HepG2 (cell line): Measurements from ENCODE around the gene DPY19L3. TPM values are rescaled to one million over a fixed set of nuclear protein-coding genes. Genes with fewer than 3 reads are reported as not detected.

Experiments
- CBX5 ChIP-seq: sonication (generic); formaldehyde crosslinking; IDR thresholded peaks from 2 replicates; pipeline ENCODE4 v1.4.0; 2020; ENCODE audit warnings: missing genetic modification reagents, borderline replicate concordance
- FOXO1 ChIP-seq: sonication (generic); formaldehyde crosslinking; IDR thresholded peaks from 2 replicates; pipeline ENCODE4 v1.4.0; 2020; ENCODE audit warnings: missing genetic modification reagents
- MED8 ChIP-seq: sonication (generic); formaldehyde crosslinking; IDR thresholded peaks from 2 replicates; pipeline ENCODE4 v1.8.1; 2023; ENCODE audit warnings: mild to moderate bottlenecking, missing genetic modification reagents; ENCODE audit not compliant: insufficient replicate concordance
- MLLT10 ChIP-seq: sonication (generic); formaldehyde crosslinking; IDR thresholded peaks from 2 replicates; pipeline ENCODE4 v1.4.0; 2020; ENCODE audit warnings: missing genetic modification reagents
- NFKB2 ChIP-seq: sonication (generic); formaldehyde crosslinking; IDR thresholded peaks from 2 replicates; pipeline ENCODE4 v1.4.0; 2020; ENCODE audit warnings: missing genetic modification reagents, borderline replicate concordance
- SOX5 ChIP-seq: IDR thresholded peaks from 2 replicates; pipeline ENCODE4 v1.6.1; 2016; ENCODE audit warnings: borderline replicate concordance
- TOE1 ChIP-seq: sonication (generic); formaldehyde crosslinking; IDR thresholded peaks from 2 replicates; pipeline ENCODE4 v1.4.0; 2020; ENCODE audit warnings: mild to moderate bottlenecking, missing genetic modification reagents
- ZNF567 ChIP-seq: sonication (generic); formaldehyde crosslinking; IDR thresholded peaks from 2 replicates; pipeline ENCODE4 v1.8.1; 2023; ENCODE audit warnings: mild to moderate bottlenecking, missing genetic modification reagents, borderline replicate concordance
- polyA plus RNA-seq, 8 experiments: library from polyadenylated mRNA; depleted of rRNA in 3 of 8; stranded (reverse) in 7 of 8; unstranded in 1 of 8; fragments of >200 nt; fragmentation: Illumina TruSeq in 4 of 8; extraction: Trizol in 4 of 8; gene quantifications; 2 replicates each; pipeline versions ENCODE4 v1.2.1 to v1.2.3, GENCODE V29; 2011 to 2016; ENCODE audit warnings: low read depth in 4 of 8, missing spikeins in 1 of 8, mixed read lengths in 1 of 8; ENCODE audit not compliant: insufficient read depth in 1 of 8
- total RNA-seq, 5 experiments: library from RNA; depleted of rRNA; stranded (reverse); fragments of >200 nt; fragmentation: Illumina TruSeq; extraction: Trizol; gene quantifications; 2 replicates each; pipeline ENCODE4 v1.2.3, GENCODE V29; 2016; ENCODE audit warnings: low read depth in 1 of 5
- TF ChIP-seq, protein P1 (sequence below): sonication (generic); formaldehyde crosslinking; conservative IDR thresholded peaks from 2 replicates; pipeline ENCODE4 v1.4.0; 2020; ENCODE audit warnings: missing genetic modification reagents
- TF ChIP-seq, protein P2 (sequence below), 2 experiments: fragments of 450-650 bp in 1 of 2; sonication (generic) in 1 of 2; formaldehyde crosslinking in 1 of 2; IDR thresholded peaks; 2 replicates each; pipeline versions ENCODE4 v1.6.1 to v1.8.0; 2016 to 2022; ENCODE audit warnings: antibody characterized with exemption in 1 of 2, mild to moderate bottlenecking in 1 of 2, missing genetic modification reagents in 1 of 2
- TF ChIP-seq, protein P3 (sequence below): IDR thresholded peaks from 2 replicates; pipeline ENCODE4 v1.6.1; 2018; ENCODE audit warnings: missing genetic modification reagents
- TF ChIP-seq, protein P4 (sequence below): sonication (generic); formaldehyde crosslinking; conservative IDR thresholded peaks from 2 replicates; pipeline ENCODE4 v1.4.0; 2020; ENCODE audit warnings: missing genetic modification reagents
- TF ChIP-seq, protein P5 (sequence below): sonication (generic); formaldehyde crosslinking; IDR thresholded peaks from 2 replicates; pipeline ENCODE4 v1.4.0; 2020; ENCODE audit warnings: missing genetic modification reagents

The DPY19L3 gene
- total and polyA plus RNA-seq, 2 of the 13 experiments (the other 11 are each of a cell fraction or from before 2014, with no cell fraction given): 21.6 to 25.2 TPM

DNA sequence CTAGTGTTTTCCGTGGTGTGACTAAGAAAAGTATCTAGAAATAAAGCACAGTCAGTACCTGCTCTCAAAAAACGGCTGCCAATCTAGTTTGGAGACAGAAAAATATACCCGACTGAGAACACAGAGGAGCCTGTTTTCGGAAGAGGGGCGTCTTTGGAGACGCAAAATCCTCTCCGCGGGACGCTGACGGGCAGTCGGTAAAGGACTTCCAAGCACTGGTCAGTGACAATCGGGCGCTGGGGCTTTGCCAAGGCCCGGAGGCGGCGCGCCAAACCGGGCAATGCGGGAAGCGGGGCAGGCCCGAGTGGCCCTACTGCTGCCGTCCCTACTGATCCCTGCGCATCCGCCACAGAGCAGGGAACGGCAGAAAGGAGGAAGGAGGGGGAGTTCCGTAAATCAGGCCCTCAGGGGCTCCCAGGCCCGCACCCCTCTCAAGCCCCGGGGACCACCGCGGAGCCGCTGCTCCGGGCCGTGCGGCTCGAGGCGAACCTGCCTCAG lies 588 bp upstream of the DPY19L3 start (continued):
- TF ChIP-seq NFKB2 (CRISPR knock-in tag) (0 out of 2 replicates have a peak, but pooled peaks have one; percentile 6), ZNF567 (CRISPR knock-in tag) (0 out of 2 replicates have a peak, but pooled peaks have one; percentile 33), MLLT10 (no peak), TOE1 (CRISPR knock-in tag) (0 out of 2 replicates have a peak, but pooled peaks have one; percentile 9), SOX5 (CRISPR knock-in tag) (no peak), CBX5 (CRISPR knock-in tag) (no peak), MED8 (peak; percentile 83), FOXO1 (CRISPR knock-in tag) (no peak)
- TF ChIP-seq, protein P1, sequence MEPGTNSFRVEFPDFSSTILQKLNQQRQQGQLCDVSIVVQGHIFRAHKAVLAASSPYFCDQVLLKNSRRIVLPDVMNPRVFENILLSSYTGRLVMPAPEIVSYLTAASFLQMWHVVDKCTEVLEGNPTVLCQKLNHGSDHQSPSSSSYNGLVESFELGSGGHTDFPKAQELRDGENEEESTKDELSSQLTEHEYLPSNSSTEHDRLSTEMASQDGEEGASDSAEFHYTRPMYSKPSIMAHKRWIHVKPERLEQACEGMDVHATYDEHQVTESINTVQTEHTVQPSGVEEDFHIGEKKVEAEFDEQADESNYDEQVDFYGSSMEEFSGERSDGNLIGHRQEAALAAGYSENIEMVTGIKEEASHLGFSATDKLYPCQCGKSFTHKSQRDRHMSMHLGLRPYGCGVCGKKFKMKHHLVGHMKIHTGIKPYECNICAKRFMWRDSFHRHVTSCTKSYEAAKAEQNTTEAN: no peak
- TF ChIP-seq, protein P2, sequence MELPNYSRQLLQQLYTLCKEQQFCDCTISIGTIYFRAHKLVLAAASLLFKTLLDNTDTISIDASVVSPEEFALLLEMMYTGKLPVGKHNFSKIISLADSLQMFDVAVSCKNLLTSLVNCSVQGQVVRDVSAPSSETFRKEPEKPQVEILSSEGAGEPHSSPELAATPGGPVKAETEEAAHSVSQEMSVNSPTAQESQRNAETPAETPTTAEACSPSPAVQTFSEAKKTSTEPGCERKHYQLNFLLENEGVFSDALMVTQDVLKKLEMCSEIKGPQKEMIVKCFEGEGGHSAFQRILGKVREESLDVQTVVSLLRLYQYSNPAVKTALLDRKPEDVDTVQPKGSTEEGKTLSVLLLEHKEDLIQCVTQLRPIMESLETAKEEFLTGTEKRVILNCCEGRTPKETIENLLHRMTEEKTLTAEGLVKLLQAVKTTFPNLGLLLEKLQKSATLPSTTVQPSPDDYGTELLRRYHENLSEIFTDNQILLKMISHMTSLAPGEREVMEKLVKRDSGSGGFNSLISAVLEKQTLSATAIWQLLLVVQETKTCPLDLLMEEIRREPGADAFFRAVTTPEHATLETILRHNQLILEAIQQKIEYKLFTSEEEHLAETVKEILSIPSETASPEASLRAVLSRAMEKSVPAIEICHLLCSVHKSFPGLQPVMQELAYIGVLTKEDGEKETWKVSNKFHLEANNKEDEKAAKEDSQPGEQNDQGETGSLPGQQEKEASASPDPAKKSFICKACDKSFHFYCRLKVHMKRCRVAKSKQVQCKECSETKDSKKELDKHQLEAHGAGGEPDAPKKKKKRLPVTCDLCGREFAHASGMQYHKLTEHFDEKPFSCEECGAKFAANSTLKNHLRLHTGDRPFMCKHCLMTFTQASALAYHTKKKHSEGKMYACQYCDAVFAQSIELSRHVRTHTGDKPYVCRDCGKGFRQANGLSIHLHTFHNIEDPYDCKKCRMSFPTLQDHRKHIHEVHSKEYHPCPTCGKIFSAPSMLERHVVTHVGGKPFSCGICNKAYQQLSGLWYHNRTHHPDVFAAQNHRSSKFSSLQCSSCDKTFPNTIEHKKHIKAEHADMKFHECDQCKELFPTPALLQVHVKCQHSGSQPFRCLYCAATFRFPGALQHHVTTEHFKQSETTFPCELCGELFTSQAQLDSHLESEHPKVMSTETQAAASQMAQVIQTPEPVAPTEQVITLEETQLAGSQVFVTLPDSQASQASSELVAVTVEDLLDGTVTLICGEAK (IDR thresholded peaks at IDR 0.05): no peak
- TF ChIP-seq, protein P2 (CRISPR knock-in tag; IDR thresholded peaks at IDR 0.05): no peak
- TF ChIP-seq, protein P3, sequence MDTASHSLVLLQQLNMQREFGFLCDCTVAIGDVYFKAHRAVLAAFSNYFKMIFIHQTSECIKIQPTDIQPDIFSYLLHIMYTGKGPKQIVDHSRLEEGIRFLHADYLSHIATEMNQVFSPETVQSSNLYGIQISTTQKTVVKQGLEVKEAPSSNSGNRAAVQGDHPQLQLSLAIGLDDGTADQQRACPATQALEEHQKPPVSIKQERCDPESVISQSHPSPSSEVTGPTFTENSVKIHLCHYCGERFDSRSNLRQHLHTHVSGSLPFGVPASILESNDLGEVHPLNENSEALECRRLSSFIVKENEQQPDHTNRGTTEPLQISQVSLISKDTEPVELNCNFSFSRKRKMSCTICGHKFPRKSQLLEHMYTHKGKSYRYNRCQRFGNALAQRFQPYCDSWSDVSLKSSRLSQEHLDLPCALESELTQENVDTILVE: no peak
- TF ChIP-seq, protein P4, sequence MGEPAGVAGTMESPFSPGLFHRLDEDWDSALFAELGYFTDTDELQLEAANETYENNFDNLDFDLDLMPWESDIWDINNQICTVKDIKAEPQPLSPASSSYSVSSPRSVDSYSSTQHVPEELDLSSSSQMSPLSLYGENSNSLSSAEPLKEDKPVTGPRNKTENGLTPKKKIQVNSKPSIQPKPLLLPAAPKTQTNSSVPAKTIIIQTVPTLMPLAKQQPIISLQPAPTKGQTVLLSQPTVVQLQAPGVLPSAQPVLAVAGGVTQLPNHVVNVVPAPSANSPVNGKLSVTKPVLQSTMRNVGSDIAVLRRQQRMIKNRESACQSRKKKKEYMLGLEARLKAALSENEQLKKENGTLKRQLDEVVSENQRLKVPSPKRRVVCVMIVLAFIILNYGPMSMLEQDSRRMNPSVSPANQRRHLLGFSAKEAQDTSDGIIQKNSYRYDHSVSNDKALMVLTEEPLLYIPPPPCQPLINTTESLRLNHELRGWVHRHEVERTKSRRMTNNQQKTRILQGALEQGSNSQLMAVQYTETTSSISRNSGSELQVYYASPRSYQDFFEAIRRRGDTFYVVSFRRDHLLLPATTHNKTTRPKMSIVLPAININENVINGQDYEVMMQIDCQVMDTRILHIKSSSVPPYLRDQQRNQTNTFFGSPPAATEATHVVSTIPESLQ (CRISPR knock-in tag): no peak
- TF ChIP-seq, protein P5, sequence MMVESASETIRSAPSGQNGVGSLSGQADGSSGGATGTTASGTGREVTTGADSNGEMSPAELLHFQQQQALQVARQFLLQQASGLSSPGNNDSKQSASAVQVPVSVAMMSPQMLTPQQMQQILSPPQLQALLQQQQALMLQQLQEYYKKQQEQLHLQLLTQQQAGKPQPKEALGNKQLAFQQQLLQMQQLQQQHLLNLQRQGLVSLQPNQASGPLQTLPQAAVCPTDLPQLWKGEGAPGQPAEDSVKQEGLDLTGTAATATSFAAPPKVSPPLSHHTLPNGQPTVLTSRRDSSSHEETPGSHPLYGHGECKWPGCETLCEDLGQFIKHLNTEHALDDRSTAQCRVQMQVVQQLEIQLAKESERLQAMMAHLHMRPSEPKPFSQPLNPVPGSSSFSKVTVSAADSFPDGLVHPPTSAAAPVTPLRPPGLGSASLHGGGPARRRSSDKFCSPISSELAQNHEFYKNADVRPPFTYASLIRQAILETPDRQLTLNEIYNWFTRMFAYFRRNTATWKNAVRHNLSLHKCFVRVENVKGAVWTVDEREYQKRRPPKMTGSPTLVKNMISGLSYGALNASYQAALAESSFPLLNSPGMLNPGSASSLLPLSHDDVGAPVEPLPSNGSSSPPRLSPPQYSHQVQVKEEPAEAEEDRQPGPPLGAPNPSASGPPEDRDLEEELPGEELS (CRISPR knock-in tag): no peak
